ENCODE data around the gene FZD1.

The FZD1 gene

GRCh38 chr7:91292506-91292905, 28.3 kb downstream of the FZD1 start:
- DNase-seq (ENCODE audit: low spot score) = no peak
- TF ChIP-seq CTCF (IDR thresholded peaks at IDR 0.05; ENCODE audit: extremely low read depth, missing control alignments) = no peak

GRCh38 chr7:91293136-91293535, 28.9 kb downstream of the FZD1 start:
- TF ChIP-seq CTCF (IDR thresholded peaks at IDR 0.05; ENCODE audit: extremely low read depth, missing control alignments) = no peak
- no peak for DNase-seq (ENCODE audit: low spot score)

- no peak for TF ChIP-seq CTCF (IDR thresholded peaks at IDR 0.05; ENCODE audit: extremely low read depth, missing control alignments)
- DNase-seq (ENCODE audit: low spot score) = no peak
Measured at GRCh38 chr7:91293840-91294239, 29.6 kb downstream of the FZD1 start.

GRCh38 chr7:91294639-91295220, 30.5 kb downstream of the FZD1 start:
- DNase-seq (ENCODE audit: low spot score) = no peak
- TF ChIP-seq CTCF (IDR thresholded peaks at IDR 0.05; ENCODE audit: extremely low read depth, missing control alignments) = no peak

GRCh38 chr7:91295576-91295975, 31.3 kb downstream of the FZD1 start:
- TF ChIP-seq CTCF (IDR thresholded peaks at IDR 0.05; ENCODE audit: extremely low read depth, missing control alignments) = no peak
- DNase-seq (ENCODE audit: low spot score) = no peak

GRCh38 chr7:91297939-91298338, 33.7 kb downstream of the FZD1 start:
- DNase-seq (ENCODE audit: low spot score) = no peak
- no peak for TF ChIP-seq CTCF (IDR thresholded peaks at IDR 0.05; ENCODE audit: extremely low read depth, missing control alignments)

- no peak for DNase-seq (ENCODE audit: low spot score)
- no peak for TF ChIP-seq CTCF (IDR thresholded peaks at IDR 0.05; ENCODE audit: extremely low read depth, missing control alignments)
Measured at GRCh38 chr7:91299952-91300775, 35.9 kb downstream of the FZD1 start.
